Measurements from ENCODE around the gene RCSD1. TPM values are rescaled to one million over a fixed set of nuclear protein-coding genes. Genes with fewer than 3 reads are reported as not detected.

RCSD1 gene
- total RNA-seq, 1 donor from 2014 or later, result 45.9 TPM

DNA sequence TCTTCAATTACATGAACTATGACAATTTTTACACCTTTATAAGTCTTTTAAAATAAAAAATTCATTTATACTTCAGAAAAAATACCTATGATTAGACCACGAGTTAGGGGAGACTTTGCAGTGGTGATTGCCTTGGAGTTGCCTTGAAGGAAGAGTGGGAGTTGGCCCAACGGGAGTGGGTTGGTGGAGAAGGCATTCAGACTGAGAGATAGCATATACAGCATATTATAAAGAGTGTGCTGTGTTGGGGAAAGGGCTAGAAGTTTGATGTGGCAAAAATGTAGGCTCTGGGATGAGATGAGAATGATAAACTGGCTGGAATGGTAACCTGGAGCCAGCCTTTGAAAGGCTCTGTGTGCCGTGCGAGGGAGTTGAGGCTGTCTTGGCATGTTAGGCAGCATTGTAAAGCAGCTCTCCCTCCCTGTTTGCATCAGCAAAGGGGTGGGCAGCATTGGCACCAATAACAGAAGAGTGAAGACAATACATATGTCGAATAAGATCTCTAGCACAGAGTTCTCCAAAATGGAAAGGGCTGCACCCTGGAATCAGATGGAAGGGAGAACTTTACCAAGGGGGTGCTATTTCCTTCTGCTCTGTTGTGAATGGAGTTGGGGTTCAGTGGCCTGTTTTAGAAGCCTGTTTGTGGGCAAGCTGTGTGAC, 116.1 kb downstream of the RCSD1 start:
- Histone ChIP-seq H3K36me3 (ENCODE audit: control insufficient read depth in 3 of 3, insufficient read depth in 3 of 3, low read length in 3 of 3) (no peaks in the 10 kb centered on the region), H3K9ac (ENCODE audit: low read depth in 1 of 3, low read length in 3 of 3) (no peak overlapping the region), H3K27ac (ENCODE audit: low read depth, low read length) (no peak overlapping the region), H3K9me3 (ENCODE audit: control insufficient read depth in 3 of 3, low read length in 3 of 3) (no peaks in the 10 kb centered on the region), H3K27me3 (ENCODE audit: control insufficient read depth in 3 of 3, insufficient read depth in 3 of 3, low read length in 3 of 3) (no peaks in the 10 kb centered on the region), H3K4me1 (ENCODE audit: control insufficient read depth in 3 of 3, insufficient read depth in 3 of 3, low read length in 3 of 3) (peaks cover 0 to 10% (median 2%) of the 10 kb centered on the region in 3 donors), H3K4me3 (ENCODE audit: low read length in 3 of 3) (no peak overlapping the region)

DNA sequence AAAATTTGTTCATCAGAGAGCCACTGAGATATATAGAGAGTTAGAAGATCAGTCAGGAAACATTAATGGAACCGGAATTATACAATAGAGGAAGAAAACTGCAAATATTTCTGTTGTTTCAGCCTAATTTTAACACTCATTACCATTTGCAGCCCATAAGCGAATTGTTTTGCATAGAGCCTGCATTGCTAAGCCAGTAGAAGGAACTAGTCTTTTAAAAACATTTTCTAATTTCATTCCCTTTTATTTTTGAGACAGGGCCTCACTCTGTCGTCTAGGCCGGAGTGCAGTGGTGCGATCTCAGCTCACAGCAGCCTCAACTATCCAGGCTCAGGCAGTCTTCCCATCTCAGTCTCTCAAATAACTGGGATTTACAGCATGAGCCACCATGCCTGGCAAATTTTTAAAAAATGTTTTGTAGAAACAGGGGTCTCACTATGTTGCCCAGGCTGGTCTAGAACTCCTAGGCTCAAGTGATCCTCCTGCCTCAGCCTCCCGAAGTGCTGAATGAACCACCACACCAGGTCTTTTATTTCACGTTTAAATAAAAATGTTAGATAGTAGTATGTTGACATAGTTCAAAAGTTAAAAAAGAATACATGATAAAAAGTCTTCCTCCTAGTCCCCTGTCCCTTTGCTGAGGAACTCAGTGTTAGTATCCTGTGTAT, 117.1 kb downstream of the RCSD1 start:
- H3K4me1 ChIP-seq (ENCODE audit: control insufficient read depth in 3 of 3, insufficient read depth in 3 of 3, low read length in 3 of 3), result peaks cover 0 to 10% (median 2%) of the 10 kb centered on the region in 3 donors
- H3K4me3 ChIP-seq (ENCODE audit: low read length in 3 of 3), result no peak overlapping the region
- no peaks in the 10 kb centered on the region for H3K27me3 ChIP-seq (ENCODE audit: control insufficient read depth in 3 of 3, insufficient read depth in 3 of 3, low read length in 3 of 3)
- no peaks in the 10 kb centered on the region for H3K36me3 ChIP-seq (ENCODE audit: control insufficient read depth in 3 of 3, insufficient read depth in 3 of 3, low read length in 3 of 3)
- H3K9ac ChIP-seq (ENCODE audit: low read depth in 1 of 3, low read length in 3 of 3), result no peak overlapping the region
- H3K27ac ChIP-seq (ENCODE audit: low read depth, low read length), result no peak overlapping the region
- H3K9me3 ChIP-seq (ENCODE audit: control insufficient read depth in 3 of 3, low read length in 3 of 3), result no peaks in the 10 kb centered on the region

DNA sequence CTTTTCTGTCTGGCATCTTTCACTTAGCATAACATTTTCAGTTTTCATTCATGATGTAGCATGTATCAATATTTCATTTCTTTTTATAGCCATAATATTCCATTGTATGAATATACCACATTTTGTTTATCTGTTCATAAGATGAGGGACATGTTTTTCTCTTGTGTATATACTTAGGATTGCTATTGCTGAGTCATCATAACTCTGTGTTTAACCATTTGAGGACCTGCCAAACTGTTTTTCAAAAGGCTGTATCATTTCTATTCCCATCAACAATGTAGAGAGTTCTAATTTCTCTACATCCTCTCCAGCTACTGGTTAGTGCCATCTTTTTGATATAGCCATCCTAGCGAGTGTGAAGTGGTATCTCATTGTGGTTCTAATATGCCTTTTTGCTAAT, 118.0 kb downstream of the RCSD1 start:
- no peaks in the 10 kb centered on the region for H3K27me3 ChIP-seq (ENCODE audit: control insufficient read depth in 3 of 3, insufficient read depth in 3 of 3, low read length in 3 of 3)
- H3K9ac ChIP-seq (ENCODE audit: low read depth in 1 of 3, low read length in 3 of 3), result no peak overlapping the region
- H3K4me1 ChIP-seq (ENCODE audit: control insufficient read depth in 3 of 3, insufficient read depth in 3 of 3, low read length in 3 of 3), result peaks cover 2 to 10% (median 5%) of the 10 kb centered on the region in 3 donors
- H3K27ac ChIP-seq (ENCODE audit: low read depth, low read length), result no peak overlapping the region
- H3K4me3 ChIP-seq (ENCODE audit: low read length in 3 of 3), result no peak overlapping the region
- H3K36me3 ChIP-seq (ENCODE audit: control insufficient read depth in 3 of 3, insufficient read depth in 3 of 3, low read length in 3 of 3), result no peaks in the 10 kb centered on the region
- no peaks in the 10 kb centered on the region for H3K9me3 ChIP-seq (ENCODE audit: control insufficient read depth in 3 of 3, low read length in 3 of 3)

DNA sequence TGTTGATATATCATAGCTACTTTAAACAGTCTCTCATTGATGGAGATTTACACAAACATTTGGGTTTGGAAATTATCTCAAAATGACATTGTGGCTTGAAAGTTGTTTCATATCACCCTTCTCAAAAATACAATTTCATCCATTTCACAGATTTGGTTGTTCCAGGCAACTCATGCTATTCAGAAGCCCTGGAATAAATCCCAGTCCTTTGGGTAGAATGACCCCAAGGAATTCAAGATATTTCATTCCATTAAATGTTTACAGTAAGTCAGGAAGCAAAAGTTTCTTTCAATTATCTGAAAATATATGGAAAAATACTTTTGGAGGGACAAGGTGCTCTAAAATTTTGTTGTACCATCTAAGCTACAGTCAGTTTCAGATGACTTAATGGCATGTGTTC, 118.9 kb downstream of the RCSD1 start:
- no peaks in the 10 kb centered on the region for H3K27me3 ChIP-seq (ENCODE audit: control insufficient read depth in 3 of 3, insufficient read depth in 3 of 3, low read length in 3 of 3)
- H3K9ac ChIP-seq (ENCODE audit: low read depth in 1 of 3, low read length in 3 of 3), result no peak overlapping the region
- H3K9me3 ChIP-seq (ENCODE audit: control insufficient read depth in 3 of 3, low read length in 3 of 3), result no peaks in the 10 kb centered on the region
- no peak overlapping the region for H3K27ac ChIP-seq (ENCODE audit: low read depth, low read length)
- H3K4me3 ChIP-seq (ENCODE audit: low read length in 3 of 3), result no peak overlapping the region
- no peaks in the 10 kb centered on the region for H3K36me3 ChIP-seq (ENCODE audit: control insufficient read depth in 3 of 3, insufficient read depth in 3 of 3, low read length in 3 of 3)
- peaks cover 2 to 10% (median 8%) of the 10 kb centered on the region in 3 donors for H3K4me1 ChIP-seq (ENCODE audit: control insufficient read depth in 3 of 3, insufficient read depth in 3 of 3, low read length in 3 of 3)

DNA sequence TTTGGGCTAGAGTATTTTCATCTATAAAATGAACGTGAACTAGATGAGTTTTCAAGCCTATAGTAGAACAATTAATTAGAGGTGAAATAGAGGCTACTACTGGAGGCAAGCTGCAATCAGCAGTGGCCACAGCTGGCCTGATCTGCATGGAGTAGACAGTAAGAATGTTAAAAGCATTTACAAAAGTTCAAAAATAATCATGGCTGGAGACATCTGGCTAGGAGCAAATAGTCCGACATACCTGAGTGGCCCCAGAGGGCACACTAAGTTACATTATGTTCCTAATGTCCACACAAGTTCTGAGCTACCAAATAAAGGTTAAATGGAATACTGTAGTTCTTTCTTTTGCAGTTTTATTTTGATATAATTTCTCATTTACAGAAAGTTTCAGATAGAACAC, 119.7 kb downstream of the RCSD1 start:
- Histone ChIP-seq H3K4me3 (ENCODE audit: low read length in 3 of 3) (no peak overlapping the region), H3K36me3 (ENCODE audit: control insufficient read depth in 3 of 3, insufficient read depth in 3 of 3, low read length in 3 of 3) (no peaks in the 10 kb centered on the region), H3K9ac (ENCODE audit: low read depth in 1 of 3, low read length in 3 of 3) (no peak overlapping the region), H3K27ac (ENCODE audit: low read depth, low read length) (no peak overlapping the region), H3K9me3 (ENCODE audit: control insufficient read depth in 3 of 3, low read length in 3 of 3) (no peaks in the 10 kb centered on the region), H3K27me3 (ENCODE audit: control insufficient read depth in 3 of 3, insufficient read depth in 3 of 3, low read length in 3 of 3) (no peaks in the 10 kb centered on the region), H3K4me1 (ENCODE audit: control insufficient read depth in 3 of 3, insufficient read depth in 3 of 3, low read length in 3 of 3) (peaks cover 2 to 10% (median 8%) of the 10 kb centered on the region in 3 donors)

DNA sequence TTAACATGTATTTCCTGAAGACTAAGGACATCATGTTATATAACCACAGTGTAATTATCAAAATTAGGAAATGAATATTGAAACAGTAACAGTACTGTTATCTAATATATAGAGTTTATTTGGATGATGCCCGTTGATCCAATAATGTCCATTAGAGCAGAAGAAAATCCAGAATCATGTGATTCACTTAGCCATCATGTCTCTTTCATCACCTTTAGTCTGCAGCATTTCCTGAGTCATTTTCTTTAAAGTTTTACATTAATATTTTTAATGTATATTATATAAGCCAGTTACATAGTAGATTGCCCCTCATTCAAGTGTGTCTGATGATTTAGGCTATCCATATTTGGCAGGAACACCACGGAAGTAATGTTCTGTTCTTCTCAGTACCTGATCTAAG, 120.6 kb downstream of the RCSD1 start:
- no peaks in the 10 kb centered on the region for H3K36me3 ChIP-seq (ENCODE audit: control insufficient read depth in 3 of 3, insufficient read depth in 3 of 3, low read length in 3 of 3)
- H3K27ac ChIP-seq (ENCODE audit: low read depth, low read length), result no peak overlapping the region
- H3K4me3 ChIP-seq (ENCODE audit: low read length in 3 of 3), result no peak overlapping the region
- no peaks in the 10 kb centered on the region for H3K9me3 ChIP-seq (ENCODE audit: control insufficient read depth in 3 of 3, low read length in 3 of 3)
- no peaks in the 10 kb centered on the region for H3K27me3 ChIP-seq (ENCODE audit: control insufficient read depth in 3 of 3, insufficient read depth in 3 of 3, low read length in 3 of 3)
- H3K9ac ChIP-seq (ENCODE audit: low read depth in 1 of 3, low read length in 3 of 3), result no peak overlapping the region
- peaks cover 2 to 12% (median 8%) of the 10 kb centered on the region in 3 donors for H3K4me1 ChIP-seq (ENCODE audit: control insufficient read depth in 3 of 3, insufficient read depth in 3 of 3, low read length in 3 of 3)

DNA sequence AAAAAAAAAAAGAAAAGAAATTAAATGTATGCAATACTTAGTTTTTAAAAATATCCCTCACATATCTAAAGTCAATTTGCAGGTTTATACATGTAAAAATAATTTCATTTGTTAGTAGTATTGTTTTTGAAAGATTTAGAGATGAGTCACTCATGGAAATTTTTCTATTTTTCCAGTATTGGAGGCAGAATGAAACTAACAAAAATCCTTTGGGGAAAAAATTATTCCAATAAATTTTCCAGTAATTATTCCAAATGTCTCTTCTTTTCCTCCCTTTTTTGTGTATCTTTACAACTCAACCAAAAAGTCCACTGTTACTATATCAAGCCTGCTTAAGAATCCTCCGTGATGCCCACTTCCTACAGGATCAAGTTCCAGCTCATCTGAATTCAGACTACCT, 121.6 kb downstream of the RCSD1 start:
- Histone ChIP-seq H3K4me3 (ENCODE audit: low read length in 3 of 3) (no peak overlapping the region), H3K9ac (ENCODE audit: low read depth in 1 of 3, low read length in 3 of 3) (no peak overlapping the region), H3K27ac (ENCODE audit: low read depth, low read length) (no peak overlapping the region), H3K9me3 (ENCODE audit: control insufficient read depth in 3 of 3, low read length in 3 of 3) (no peaks in the 10 kb centered on the region), H3K27me3 (ENCODE audit: control insufficient read depth in 3 of 3, insufficient read depth in 3 of 3, low read length in 3 of 3) (no peaks in the 10 kb centered on the region), H3K4me1 (ENCODE audit: control insufficient read depth in 3 of 3, insufficient read depth in 3 of 3, low read length in 3 of 3) (peaks cover 3 to 12% (median 8%) of the 10 kb centered on the region in 3 donors), H3K36me3 (ENCODE audit: control insufficient read depth in 3 of 3, insufficient read depth in 3 of 3, low read length in 3 of 3) (no peaks in the 10 kb centered on the region)

DNA sequence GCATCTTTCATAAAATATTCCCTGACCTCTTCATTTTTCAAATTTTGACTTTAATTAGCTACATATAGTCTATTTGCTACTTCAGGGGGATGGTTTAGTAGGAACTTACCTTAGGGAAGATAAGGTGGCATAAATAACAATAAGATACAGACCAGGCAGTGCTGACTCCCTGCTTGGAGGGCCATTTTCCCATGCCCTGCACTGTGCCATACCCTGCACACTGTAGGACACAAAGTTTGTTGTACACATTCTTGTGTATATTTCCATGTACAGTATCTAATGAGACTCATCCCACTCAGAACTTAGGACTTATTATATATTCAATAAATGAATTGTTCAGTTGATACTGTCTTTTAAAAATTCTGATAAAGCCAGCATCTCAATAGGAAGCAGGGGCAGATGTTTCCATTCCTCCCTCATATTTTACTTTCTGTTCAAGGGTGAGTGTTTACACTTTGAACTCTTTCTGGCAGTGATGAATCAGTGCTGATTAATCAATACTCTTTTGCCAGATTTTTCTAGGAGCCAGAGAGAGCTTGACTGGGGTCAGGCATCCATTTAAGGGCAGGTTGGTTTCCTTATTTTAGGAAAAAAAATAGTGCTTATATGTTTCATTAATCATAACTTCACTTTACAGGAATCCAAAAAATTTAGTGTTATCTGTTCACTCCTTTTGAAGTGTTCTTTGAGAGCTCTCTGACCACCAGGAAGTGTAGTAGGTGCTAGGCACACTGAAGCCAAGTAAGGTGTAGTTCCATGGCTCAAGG, 122.4 kb downstream of the RCSD1 start:
- no peak overlapping the region for H3K9ac ChIP-seq (ENCODE audit: low read depth in 1 of 3, low read length in 3 of 3)
- peak overlapping the region; percentile 17 for H3K27ac ChIP-seq (ENCODE audit: low read depth, low read length)
- H3K27me3 ChIP-seq (ENCODE audit: control insufficient read depth in 3 of 3, insufficient read depth in 3 of 3, low read length in 3 of 3), result no peaks in the 10 kb centered on the region
- peaks cover 8 to 12% (median 8%) of the 10 kb centered on the region in 3 donors for H3K4me1 ChIP-seq (ENCODE audit: control insufficient read depth in 3 of 3, insufficient read depth in 3 of 3, low read length in 3 of 3)
- H3K9me3 ChIP-seq (ENCODE audit: control insufficient read depth in 3 of 3, low read length in 3 of 3), result no peaks in the 10 kb centered on the region
- no peaks in the 10 kb centered on the region for H3K36me3 ChIP-seq (ENCODE audit: control insufficient read depth in 3 of 3, insufficient read depth in 3 of 3, low read length in 3 of 3)
- no peak overlapping the region for H3K4me3 ChIP-seq (ENCODE audit: low read length in 3 of 3)

DNA sequence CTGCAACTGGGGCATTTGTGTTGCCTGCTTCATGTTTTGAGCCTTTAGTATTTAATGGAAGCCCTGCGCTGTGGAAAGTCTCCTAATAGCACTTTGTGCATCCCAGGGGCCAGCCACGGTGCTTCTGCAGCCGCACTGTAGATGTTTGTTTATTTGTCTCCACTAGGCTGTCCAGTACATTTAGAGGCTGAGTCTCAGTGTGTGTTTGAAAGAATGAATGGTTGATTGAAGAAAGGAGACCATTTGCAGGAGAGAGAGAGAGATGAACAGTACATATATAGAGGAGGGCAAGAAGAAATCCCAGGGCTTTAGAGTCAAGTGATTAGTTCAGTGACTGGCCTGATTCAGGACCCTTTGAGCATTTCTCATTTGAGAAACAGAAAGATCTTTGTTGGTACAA, 125.6 kb downstream of the RCSD1 start:
- Histone ChIP-seq H3K4me1 (ENCODE audit: control insufficient read depth in 3 of 3, insufficient read depth in 3 of 3, low read length in 3 of 3) (peaks cover 4 to 8% (median 6%) of the 10 kb centered on the region in 3 donors), H3K4me3 (ENCODE audit: low read length in 3 of 3) (no peak overlapping the region), H3K27ac (ENCODE audit: low read depth, low read length) (no peak overlapping the region), H3K9ac (ENCODE audit: low read depth in 1 of 3, low read length in 3 of 3) (no peak overlapping the region), H3K36me3 (ENCODE audit: control insufficient read depth in 3 of 3, insufficient read depth in 3 of 3, low read length in 3 of 3) (no peaks in the 10 kb centered on the region), H3K9me3 (ENCODE audit: control insufficient read depth in 3 of 3, low read length in 3 of 3) (no peaks in the 10 kb centered on the region), H3K27me3 (ENCODE audit: control insufficient read depth in 3 of 3, insufficient read depth in 3 of 3, low read length in 3 of 3) (no peaks in the 10 kb centered on the region)

All from skeletal muscle tissue (tissue), 4 donors.